ENCODE measurements around the gene PIGN.
"Not testable (repeated sequence)": the region's sequence is repeated elsewhere in the genome, so short reads cannot be mapped to it uniquely, and the experiment has no call there.

Gene PIGN

DNA sequence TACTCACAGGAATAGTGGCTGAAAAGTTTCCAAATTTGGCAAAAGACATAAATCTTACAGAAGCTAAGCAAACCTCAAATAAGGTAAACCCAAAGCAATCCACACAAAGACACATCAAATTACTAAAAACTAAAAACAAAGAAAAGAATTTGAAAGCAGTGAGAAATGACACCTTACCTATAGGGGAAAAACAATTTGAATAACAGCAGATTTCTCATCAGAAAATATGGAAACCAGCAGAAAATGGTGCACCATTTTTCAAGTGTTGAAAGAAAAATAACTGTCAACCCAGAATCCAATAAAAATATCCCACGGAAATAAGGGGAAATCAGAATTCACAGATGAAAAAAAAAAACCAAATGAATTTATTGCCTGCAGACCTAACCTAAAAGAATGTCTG, 138.6 kb downstream of the PIGN start:
- DNase-seq, result no peak

DNA sequence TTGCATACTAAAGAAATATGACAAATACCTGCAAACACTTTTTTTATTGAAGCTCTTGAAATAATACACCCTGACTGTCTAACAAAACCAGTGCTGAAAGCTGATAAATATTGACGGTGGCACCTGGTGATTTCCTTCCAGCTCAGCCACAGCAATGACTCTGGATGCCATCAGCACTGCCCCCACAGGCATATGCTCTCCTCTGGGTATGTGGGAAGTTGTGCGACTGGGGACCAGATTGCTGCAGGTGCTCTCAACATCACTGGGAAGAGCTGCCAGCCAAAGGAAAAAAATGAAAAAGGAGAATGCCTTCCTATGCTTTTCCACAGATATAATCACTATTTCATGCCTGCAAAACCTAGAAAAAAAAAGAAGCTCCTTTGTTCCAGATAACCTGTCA, 141.5 kb downstream of the PIGN start:
- DNase-seq, result no peak

DNA sequence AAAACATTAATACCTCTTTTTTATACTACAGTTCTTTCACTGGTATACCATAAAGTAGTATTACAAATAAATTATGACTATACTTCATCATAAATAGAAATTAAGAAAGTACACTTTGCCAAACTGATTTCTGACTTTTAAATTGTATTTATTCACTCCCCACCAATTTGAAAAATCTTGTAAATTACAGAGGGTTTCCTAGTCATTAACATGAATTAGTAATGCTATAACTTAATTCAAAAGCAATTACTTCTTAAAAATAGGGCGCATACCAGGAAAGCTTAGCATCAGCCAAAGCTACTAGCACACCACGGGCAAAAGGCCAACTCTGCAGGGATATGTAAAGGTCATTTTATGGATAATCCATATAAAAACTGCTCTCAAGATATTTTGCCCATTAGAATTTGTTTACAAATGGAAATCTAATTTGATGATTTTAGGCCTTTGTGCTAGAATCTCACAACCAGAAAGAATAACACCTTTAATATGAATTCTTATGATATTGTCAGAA, 142.3 kb downstream of the PIGN start:
- DNase-seq, result no peak

DNA sequence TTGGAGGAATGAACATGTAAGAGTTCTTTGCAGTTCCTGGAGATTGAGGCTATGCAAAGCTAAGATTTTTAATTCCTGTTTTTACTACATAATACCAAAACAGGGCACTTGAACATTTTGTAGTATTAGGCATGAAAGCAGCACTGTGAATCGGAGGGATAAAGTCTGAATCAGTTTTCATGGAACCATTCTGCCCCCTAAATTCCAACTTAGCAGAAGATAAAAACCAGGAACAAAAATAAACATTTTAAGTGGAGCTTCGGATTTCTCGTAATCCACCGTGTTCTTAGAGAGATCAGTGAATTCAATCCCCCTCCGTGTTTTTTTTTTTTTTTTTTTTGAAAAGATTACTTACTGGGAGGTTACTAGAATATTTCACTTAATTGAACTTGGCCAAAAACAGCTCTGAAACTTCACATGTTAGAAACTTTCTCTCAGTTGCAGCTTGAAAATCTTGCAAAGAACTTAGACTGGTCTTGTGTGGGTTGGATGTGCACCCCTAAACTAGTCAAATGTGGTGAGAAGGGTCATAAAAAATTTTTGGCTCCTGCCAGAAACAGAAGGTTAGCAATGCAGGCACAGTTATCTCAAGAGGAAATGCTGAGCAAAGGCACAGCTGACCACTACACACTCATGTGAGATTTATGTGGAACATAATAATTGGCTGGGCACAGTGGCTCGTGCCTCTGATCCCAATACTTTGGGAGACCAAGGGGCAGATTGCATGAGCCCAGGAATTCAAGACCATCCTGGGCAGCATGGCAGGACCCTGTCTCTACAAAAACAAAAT, 148.7 kb downstream of the PIGN start:
- no peak for DNase-seq

DNA sequence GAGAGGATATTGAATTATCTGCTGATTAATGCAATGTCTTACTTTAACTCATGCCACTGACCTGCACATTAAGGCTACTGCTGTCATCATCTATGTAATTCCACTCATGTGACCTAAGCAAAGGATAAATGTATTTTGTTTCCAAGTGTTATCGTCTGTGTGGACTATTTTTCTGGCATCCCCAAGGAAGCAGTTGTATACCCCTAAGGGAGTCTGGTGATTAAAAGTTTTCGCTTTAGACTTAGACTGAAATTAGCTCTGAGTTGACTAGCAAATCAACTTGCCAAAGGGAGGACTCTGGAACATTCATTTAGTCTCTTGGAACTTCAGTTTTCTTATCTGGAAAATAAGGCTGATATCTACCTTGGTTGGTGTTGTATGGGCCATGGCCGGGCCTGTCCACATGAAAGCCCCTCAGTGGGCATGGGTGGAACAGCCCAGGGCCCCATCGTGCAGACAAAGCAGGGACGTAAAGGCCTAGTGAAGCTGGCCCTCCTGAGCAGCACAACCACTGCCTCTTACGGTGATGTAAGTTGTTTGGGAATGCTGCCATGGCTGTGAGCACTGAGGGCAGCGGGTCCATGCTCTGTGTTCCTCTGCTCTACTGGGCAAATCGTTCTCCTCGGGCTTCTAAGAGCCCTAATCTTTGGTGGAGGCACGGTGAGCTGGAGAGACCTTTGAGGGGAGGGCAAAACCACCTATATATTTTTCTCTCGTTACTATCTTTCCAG, 149.7 kb downstream of the PIGN start:
- DNase-seq, result no peak

DNA sequence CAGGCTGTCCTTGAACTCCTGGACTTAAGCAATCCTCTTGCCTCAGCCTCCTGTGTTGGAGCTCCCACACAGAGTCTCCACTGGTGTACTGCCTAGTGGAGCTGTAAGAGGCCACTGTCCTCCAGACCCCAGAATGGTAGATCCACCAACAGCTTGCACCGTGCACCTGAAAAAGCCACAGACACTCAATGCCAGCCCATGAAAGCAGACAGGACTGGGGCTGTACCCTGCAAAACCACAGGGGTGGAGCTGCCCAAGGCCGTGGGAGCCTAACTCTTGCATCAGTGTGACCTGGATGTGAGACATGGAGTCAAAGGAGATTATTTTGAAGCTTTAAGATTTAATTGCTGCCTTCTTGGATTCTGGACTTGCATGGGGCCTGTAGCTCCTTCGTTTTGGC, 152.6 kb downstream of the PIGN start:
- DNase-seq, result not testable (repeated sequence)

DNA sequence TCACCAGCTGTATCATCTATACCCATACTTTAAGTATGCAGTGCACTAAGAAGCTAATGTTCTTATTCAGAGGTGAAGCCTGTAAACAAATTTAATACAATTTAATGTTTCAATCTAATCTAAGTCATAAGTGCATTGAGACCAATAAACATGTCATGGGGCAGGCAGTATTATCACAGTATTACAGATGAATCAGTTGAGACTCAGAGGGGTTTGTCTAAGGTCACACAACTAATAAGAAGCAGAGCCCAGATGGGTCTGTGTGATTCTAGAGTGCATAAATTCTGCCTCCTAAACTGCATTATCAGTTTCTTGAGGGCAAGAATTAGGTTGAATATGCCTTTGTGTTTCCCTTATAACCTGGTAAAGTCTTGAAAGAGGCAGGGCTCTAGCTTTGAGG, 153.1 kb downstream of the PIGN start:
- DNase-seq, result no peak

DNA sequence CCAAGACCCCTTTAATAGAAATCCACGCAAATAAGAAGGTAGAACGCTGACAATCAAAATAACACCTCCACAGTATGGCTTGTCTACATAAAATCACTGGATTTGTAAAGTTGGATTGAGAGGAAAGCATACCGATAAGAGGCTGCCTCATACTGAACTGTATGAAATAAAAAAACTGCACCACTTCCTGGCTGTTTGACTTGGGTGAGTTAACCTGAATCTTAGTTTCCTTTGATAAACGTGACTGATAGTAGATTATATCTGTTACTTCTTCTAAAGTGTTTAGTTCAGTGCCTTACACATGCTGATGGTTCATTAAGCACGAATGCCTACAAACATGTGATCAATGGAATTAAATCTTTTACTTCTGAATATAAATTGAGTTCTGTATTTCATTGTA, 153.6 kb downstream of the PIGN start:
- no peak for DNase-seq

DNA sequence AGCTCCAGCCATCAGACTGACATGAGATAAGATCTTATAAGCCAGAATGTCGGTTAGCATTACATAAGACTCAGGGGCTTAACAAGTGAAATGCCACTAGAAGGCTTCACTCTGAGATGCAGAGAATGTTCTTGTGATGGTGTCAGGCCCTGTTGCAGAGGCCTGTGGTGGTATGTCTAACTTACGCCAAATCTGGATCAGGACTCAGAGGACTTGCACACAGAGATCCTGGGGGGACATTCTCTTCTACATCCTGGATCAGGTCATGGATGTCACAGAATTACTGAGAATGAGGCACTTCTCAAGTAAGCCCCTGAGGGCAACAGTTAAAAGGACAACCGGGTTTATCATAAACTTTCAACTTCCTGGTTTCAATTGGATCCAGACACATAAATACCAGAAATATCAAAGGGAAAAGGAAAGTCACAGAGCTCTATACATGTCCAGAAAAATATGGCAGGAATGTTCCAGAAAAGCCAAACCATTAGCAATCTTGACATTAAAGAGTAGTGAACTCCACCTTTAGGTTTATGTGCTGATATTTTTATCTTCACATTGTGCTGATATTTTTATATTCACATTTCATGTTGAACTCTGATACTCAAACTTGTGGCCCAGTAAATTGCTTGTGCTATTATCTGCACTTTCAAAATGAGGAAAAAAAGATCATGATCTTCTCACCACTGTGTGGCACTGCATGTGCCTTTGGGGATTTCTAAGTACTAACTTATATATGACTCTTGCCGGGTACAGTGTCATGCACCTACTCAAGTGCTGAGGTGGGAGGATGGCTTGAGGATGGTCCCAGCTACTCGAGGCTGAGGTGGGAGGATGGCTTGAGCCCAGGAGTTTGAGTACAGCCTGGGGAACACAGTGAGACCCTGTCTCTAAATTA, 156.5 kb downstream of the PIGN start:
- DNase-seq, result no peak

DNA sequence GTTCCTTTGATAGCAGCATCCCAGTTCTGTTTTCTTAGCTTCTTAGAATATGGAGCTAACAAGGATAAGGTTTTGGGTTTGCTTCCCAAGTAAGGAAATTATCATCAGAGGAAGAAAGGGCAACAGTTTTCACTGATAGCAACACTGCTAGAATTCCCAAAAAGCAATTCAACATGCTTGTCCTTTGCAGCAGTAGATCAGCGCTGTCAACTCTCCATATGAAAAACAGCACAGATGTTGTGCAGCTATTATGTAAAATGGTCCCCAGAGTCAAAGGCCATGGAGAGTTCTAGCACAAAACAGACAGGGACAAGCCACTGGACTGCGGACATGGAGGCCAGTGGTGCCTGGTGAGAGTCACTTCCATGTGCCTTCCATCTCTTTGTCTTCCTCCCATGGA, 158.1 kb downstream of the PIGN start:
- DNase-seq, result no peak

DNA sequence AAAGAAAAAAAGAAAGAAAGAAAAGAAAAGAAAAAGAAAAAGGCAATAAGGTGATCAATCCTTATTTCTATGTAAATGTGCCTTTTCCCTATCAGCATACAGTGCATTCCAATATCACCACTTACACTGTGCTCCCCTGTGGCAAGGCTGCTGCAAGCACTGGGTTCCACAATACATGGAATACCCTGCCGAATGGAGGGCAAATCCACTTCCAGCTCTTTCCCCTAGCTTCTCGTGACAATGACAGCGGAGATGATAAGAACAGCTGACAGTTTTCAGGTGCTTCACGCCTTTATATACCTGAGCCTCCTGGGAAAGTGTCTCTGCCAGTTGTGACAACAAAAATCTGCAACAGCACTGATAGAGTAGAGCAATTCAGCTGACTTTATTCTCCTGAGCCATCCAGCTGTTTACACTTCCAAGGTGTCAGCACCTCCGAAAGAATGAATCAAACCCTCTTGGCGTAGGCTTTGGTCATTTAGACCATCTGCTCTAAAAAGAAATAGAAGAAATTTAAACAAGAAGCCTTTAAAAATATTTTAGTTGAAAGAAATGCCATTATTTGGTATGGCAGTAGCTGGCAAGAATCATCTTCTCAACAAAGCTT, 158.8 kb downstream of the PIGN start:
- DNase-seq, result no peak

DNA sequence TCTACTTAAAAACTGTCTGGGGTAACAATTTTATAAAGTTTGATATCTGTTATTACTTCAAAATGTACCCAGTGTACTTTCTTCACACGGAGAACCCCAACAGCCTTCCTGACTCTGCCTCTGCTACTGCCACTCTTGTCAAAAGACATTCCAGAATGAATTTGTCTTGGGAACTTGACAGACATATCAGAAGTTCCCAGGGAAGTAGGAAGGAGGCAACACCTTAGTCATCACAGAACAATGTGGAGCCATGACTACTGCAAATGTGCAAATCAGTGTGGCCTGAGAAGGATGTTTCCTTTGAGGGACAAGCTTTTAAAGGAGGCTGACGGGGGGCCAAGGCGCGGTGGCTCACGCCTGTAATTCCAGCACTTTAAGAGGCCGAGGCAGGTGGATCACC, 160.3 kb downstream of the PIGN start:
- no peak for DNase-seq

DNA sequence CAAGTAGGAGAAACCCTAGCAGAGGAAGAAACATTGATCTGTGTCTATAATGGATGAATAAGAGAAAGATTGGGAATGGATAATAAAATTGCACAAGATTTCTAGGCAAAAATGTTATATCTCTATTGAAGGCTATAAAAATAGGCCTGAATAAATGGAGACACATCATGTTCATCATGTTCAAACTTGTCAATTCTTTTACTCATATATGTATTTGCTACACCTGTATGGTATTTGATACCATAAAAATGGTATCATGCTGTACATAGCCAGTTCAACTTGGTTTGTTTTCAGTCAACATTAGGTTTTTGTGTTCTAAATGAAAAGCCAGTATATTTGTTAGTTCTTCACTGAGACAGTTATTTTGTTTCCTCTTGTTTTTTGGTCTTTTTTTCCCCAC, 161.9 kb downstream of the PIGN start:
- DNase-seq, result no peak

DNA sequence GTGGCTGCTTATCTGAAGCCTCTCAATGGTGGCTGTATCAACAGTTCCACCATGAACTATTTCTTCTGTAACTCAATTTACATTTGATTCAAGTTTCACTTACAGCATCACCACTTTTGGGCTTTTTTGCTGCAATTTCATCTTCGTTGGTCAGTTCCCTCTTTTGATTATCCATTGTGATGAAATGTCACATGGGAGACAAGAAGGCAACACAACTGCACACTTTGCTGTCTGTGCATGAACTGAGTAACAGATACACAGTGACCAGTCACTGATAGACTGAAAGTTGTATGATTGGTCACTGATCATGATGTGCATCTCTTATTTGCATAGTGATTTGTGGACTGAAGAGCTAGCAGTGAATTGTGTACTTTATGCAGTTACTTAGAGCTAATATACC, 163.3 kb downstream of the PIGN start:
- DNase-seq, result no peak

DNA sequence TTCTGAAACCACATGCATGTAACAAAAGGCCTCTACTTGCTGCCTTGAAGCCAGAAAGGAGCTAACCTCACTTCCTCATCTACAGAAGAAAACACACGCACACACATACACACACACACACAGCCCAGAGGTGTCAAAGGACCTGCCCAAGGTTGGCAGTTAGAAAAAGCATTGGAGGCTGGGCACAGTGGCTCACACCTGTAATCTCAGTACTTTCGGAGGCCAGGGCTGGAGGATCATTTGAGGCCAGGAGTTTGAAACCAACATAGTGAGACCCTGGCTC, 168.2 kb downstream of the PIGN start:
- no peak for DNase-seq

DNA sequence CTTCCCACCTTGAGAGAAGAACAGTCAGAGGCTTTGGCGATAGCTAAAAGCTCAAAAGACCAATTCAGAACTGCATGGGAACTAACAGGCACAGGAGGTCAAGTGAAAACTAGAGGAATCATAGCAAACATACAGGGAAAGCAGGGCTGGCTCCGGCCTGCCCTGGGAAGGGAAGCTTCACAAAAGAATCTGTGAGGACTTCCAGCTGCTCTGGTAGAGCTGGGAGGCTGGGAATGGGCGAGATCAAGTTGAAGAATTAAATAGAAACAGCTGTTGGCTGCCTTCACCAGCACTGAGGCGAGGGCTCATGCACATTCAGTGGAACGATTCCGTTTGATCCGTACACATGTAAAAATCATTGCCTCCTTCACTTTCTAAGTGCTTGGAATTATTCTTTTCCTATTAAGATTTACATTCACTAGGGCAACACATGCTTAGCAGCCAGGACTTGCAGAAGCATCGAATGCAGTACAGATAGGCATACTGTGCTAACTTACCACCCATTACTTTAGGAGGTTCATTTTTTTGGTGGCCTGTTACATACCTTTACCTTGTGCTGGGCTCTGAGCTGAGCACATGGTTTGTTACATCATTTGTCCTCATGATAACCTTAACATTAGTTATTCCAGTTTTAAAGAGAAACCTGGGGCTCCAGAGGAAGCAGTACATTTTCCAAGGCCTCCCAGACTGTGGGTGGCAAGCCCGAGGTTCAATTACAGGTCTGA, 168.7 kb downstream of the PIGN start:
- DNase-seq, result no peak

DNA sequence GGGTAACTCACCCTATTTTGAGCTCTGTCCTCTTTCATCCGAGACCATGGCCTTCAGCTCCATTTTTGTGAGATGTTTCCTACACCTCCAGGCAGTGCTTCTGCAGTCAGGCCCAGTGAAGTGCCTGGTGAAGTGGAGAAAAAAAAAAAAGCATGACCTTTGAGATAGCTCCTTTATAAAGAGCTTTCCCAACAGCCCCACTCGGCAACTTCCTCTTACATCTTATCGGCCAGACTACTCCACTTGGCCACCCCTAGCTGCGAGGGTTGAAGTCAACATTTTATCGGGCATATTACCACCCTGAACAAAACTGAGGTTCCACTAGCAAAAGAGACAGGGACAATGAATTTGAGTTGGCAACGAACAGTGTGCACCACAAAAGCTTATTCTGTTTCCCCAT, 169.2 kb downstream of the PIGN start:
- DNase-seq, result no peak

DNA sequence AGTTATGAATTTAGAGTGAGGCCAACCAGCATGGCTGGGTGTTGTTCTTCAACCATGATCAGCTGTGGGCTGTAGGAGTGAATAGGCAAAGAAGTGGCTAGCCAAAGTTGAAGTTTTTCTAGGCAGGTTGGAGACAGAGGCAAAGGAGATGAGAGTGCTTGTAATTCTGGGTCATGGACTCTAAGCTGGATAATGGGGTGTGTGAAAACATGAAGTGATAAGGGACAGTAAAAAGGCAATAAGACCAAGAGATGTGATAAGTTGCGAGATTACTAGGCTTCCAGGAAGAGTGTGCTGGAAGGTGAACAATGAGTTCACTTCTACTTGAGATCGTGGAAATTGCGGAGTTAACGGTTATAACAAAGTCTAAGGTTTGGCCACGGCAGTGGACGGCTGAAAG, 175.4 kb downstream of the PIGN start:
- no peak for DNase-seq

DNA sequence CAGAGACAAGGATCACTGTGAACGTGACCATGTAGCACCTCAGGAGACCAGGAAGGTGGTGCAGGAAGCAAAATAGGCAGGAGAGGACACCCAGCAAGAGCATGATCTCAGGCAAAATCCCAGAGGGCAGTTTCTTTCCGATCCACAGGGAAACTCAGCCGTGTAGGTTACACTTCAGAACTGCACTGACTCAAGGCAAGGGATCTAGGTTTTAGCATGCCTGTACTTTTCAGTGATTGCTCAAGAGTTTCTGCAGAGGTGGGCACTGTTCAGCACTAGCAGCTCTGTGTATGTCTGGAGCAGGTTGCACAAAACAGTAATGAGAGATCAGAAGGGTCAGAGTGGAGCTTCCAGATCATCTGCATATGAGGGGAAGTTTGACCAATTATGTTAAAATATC, 177.3 kb downstream of the PIGN start:
- DNase-seq, result no peak

DNA sequence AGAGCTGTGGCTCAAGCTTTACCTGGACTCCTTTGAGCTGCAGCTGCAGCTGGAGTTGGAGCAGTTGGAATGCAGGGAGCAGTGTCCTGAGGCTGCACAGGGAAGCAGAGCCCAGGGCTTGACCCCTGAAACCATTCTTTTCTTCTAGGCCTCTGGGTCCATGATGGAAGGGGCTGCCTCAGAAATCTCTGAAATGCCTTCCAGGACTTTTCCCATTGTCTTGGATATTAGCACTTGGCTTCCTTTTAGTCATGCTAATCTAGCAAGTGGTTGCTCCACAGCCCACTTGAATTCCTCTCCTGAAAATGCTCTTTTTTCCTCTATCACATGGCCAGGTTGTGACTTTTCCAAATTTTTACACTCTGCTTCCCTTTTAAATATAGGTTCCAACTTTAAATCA, 185.5 kb downstream of the PIGN start:
- no peak for DNase-seq

DNA sequence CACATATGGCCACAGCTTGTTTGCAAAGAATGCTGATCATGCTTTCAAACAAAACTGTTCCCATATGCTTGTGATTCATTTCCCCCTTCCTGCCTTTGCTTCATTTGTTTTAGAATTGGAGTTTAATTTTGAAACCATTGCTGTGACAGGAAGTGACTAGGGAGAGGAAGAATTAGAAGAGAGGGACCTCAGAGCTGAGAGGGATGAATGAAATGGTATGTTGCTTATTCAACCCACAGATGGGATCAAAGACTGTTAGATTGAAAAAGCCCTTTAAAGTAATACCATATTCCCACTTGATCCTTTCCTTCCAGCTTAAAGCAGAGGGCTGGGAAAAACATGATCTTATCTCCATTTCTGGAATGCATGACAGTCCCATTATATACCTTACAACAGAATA, 187.9 kb downstream of the PIGN start:
- DNase-seq, result no peak

DNA sequence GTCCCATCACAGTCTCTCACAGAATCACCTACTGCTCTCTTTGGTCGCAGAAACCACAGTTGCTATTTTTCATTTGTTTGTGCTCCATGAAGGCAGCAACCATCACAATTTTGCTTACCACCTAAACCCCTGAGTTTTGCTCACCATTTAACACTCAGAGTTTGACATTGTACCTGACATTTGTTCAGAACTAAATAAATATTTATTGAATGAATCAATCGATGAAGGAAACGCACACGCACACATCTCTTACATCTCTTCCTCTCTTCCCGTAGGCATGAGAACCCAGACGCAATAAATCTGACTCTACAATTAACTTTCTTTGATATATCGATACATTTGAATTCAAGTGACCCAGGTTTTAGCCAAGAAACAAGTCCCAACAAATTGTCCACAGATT, 188.5 kb downstream of the PIGN start:
- DNase-seq, result no peak

DNA sequence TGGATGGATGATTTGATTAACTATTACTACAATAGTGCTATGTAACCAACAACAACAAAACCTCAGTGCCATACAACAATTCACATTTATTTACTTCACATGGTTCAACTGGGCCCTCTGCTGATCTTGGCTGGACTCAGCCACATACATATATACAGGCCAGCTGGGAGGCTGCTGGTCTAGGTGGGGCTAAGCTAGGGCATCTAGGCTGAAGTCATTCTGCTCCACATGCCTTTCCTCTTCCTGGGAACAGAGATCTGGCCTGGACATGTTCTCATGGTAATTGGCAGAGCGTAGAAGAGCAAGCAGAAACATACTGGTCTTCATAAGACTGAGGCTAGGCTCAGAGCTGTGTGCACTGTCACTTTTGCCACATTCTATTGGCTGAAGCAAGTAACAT, 191.2 kb downstream of the PIGN start:
- no peak for DNase-seq
